T-helper 9 cell (primary cell): ENCODE measurements around the gene SDHAF1.
"Not testable (repeated sequence)": the region's sequence is repeated elsewhere in the genome, so short reads cannot be mapped to it uniquely, and the experiment has no call there.

Experiments used
- DNase-seq: peaks from one replicate; pipeline ENCODE4 v3.0.0-alpha.2; 2020

SDHAF1 gene

GRCh38 chr19:36025541-36025940, 30.6 kb downstream of the SDHAF1 start:
- no peak for DNase-seq

- no peak for DNase-seq
These were observed 31.3 kb downstream of the SDHAF1 start for GRCh38 chr19:36026091-36026876.

- no peak for DNase-seq
These were observed 32.7 kb downstream of the SDHAF1 start for GRCh38 chr19:36027696-36028095.

- DNase-seq = no peak
These were observed 33.5 kb downstream of the SDHAF1 start for GRCh38 chr19:36028313-36029041.

GRCh38 chr19:36030264-36031148, 35.5 kb downstream of the SDHAF1 start:
- DNase-seq = no peak

- DNase-seq = no peak
These were observed 36.3 kb downstream of the SDHAF1 start for GRCh38 chr19:36031308-36031707.

- DNase-seq = no peak
These were observed 37.5 kb downstream of the SDHAF1 start, which contains the start of gene CLIP3 for GRCh38 chr19:36032251-36033104. TSS of gene CLIP3 (minus strand) at chr19:36032873. CDS start at chr19:36032357, 516 bp downstream.

GRCh38 chr19:36040495-36040894, 45.5 kb downstream of the SDHAF1 start:
- no peak for DNase-seq

GRCh38 chr19:36041092-36041491, 46.1 kb downstream of the SDHAF1 start:
- not testable (repeated sequence) for DNase-seq

- DNase-seq = no peak
These were observed 46.8 kb downstream of the SDHAF1 start for GRCh38 chr19:36041831-36042230.

- DNase-seq = no peak
These were observed 49.0 kb downstream of the SDHAF1 start for GRCh38 chr19:36043952-36044351.
